AG04450 (cell line): Measurements from ENCODE around the gene PRKAR1B. TPM values are rescaled to one million over a fixed set of nuclear protein-coding genes. Genes with fewer than 3 reads are reported as not detected.

Experiments used
- CTCF ChIA-PET: fragments of 300-600, 350-600 bp; formaldehyde crosslinking; extraction: SDS; loops from one replicate; lab custom pipeline; 2022; ENCODE audit warnings: antibody characterized with exemption, inconsistent platforms; lab: Charles Lee
- POLR2A ChIA-PET: fragments of 350-600 bp; formaldehyde crosslinking; extraction: SDS; loops from one replicate; lab custom pipeline; 2021; ENCODE audit warnings: antibody characterized with exemption, inconsistent platforms; lab: Yijun Ruan, JAX
- DNase-seq: peaks from one replicate; pipeline ENCODE4 v3.0.0-alpha.2; 2011; ENCODE audit warnings: low read depth, low spot score
- H3K27ac ChIP-seq: one replicate; pipeline ENCODE4 v1.5.1; 2012; ENCODE audit warnings: low read depth, low read length, control low read depth
- H3K27me3 ChIP-seq: one replicate; pipeline ENCODE4 v1.6.0; 2012; ENCODE audit warnings: low read length; ENCODE audit not compliant: control insufficient read depth, insufficient read depth
- H3K4me3 ChIP-seq: 2 replicates; pipeline ENCODE4 v1.5.1; 2011; ENCODE audit warnings: mild to moderate bottlenecking, low read depth, low read length, control low read depth
- H3K9me3 ChIP-seq: 2 replicates; pipeline ENCODE4 v1.5.1; 2012; ENCODE audit warnings: low read length; ENCODE audit not compliant: control insufficient read depth, insufficient read depth
- polyA plus RNA-seq: library from polyadenylated mRNA; depleted of rRNA; stranded (reverse); fragments of >200 nt; gene quantifications from 2 replicates; pipeline ENCODE4 v1.2.3, GENCODE V29; 2011
- TF ChIP-seq, protein P1 (sequence below): IDR thresholded peaks from 2 replicates; pipeline ENCODE4 v1.5.1; 2011; ENCODE audit warnings: low read depth, low read length, control low read depth, inconsistent platforms

Gene PRKAR1B
- polyA plus RNA-seq, 1 experiment: 16.1 TPM

DNA sequence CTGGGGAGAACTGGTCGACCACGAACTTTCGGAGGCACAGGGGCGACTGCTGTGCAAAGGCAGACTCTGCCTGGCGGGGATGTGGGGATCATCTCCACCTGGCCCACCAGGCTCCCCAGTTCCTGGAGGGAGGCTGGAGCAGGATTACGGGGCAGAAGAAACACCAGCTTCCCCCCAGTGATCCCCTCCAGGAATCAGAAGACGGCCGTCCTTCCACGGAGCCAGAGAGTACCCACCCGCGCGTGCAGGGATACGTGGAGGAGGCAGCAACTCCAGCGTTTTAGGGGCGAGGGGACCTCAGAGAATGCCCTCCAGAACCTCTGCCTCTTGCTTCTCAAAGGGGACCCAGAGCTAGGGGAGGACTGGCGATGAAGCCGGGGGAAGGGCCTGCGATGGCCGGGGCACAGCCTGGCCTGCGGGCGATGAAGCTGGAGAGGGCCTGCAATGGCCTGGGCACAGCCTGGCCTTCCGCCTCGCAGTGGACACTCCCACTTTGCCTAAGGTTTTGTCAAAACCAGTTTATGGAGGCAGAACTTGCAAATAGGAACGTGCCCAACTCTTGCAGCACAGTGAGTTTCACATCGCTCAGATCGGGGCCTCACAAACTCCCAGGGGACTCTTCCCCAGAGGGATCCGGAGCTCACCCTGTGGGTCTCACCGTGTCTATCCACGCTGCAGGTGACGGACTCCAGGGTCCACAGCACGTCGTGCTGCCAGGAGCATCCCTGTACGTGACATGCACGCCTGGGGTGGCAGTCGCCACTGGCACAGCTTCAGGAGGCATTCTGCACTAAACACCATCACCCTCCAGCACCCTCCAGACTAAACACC lies 129.5 kb downstream of the PRKAR1B start:
- DNase-seq: no peak
- Histone ChIP-seq H3K4me3 (no peak overlapping the region), H3K27ac (no peak overlapping the region), H3K9me3 (peaks cover 14% of the 10 kb centered on the region; the same call in 1 of the 2 replicates), H3K27me3 (no peaks in the 10 kb centered on the region)
- TF ChIP-seq, protein P1, sequence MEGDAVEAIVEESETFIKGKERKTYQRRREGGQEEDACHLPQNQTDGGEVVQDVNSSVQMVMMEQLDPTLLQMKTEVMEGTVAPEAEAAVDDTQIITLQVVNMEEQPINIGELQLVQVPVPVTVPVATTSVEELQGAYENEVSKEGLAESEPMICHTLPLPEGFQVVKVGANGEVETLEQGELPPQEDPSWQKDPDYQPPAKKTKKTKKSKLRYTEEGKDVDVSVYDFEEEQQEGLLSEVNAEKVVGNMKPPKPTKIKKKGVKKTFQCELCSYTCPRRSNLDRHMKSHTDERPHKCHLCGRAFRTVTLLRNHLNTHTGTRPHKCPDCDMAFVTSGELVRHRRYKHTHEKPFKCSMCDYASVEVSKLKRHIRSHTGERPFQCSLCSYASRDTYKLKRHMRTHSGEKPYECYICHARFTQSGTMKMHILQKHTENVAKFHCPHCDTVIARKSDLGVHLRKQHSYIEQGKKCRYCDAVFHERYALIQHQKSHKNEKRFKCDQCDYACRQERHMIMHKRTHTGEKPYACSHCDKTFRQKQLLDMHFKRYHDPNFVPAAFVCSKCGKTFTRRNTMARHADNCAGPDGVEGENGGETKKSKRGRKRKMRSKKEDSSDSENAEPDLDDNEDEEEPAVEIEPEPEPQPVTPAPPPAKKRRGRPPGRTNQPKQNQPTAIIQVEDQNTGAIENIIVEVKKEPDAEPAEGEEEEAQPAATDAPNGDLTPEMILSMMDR: no peak
- CTCF ChIA-PET: interaction anchor here (0.6 kb wide), 1 partner anchor 121 kb away, joined by 6 read pairs; no protein-coding TSS in a partner anchor
- POLR2A ChIA-PET: no interaction called here

DNA sequence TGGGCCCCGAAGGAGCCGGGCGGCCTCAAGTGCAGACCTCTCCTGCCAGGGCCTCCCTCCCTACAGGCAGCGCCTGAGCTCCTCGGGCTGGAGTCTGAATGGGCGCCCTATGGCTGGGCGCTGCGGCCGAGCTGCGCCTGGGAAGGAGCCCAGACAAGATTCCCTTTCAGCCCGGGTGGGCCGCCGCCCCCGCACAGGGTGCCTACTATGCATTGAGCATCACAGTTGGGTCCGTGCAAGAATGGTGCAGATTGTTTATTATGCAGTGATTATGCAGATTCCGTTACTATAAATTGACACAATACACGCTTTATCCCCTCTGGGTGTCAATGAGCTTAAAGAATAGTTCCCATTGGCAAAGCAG lies 130.3 kb downstream of the PRKAR1B start:
- ChIA-PET CTCF (no interaction called here), POLR2A (no interaction called here)
- TF ChIP-seq, protein P1: no peak
- no peak overlapping the region for H3K4me3 ChIP-seq
- no peaks in the 10 kb centered on the region for H3K27me3 ChIP-seq
- no peak for DNase-seq
- peaks cover 14% of the 10 kb centered on the region; the same call in 1 of the 2 replicates for H3K9me3 ChIP-seq
- no peak overlapping the region for H3K27ac ChIP-seq

DNA sequence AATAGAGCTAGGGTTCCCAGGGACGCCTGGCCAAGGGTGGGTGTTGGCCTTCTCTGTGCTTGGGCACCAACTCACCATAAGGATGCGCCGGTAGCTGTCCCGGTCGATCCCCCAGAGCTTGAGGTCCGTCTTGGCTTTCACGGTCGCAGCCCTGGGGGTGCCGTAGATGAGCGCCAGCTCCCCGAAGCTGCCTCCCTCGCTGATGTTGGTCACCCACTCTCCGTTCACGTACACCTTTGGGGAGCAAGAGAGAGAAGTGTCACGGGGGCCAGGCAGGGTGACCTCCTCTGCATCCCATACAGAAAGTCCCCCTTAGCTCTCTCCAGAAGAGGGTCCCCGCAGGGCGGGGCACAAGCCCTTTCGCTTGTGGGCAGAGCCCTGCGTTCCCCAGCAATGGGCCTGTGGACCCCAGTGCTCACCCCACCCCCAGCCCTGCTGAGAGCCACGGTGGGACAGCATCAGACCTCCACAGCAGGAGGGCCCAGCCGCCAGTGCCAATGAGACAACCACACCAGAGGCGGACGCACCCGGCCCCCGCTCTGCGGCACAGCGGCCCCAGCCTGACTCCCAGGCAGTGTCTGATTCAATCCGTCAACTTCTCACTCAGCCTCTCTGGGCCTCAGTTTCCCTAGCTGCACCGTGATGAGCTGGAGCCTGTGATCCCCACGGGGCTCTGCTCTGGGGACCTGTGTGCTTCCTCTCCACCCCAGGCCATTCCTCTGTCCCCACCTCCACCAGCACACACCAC lies 130.8 kb downstream of the PRKAR1B start:
- Histone ChIP-seq H3K27ac (no peak overlapping the region), H3K4me3 (no peak overlapping the region), H3K9me3 (peaks cover 14% of the 10 kb centered on the region; the same call in 1 of the 2 replicates), H3K27me3 (no peaks in the 10 kb centered on the region)
- DNase-seq: no peak
- ChIA-PET POLR2A (interaction anchor here (0.6 kb wide), 1 partner anchor 90 kb away, joined by 5 read pairs; no protein-coding TSS in a partner anchor), CTCF (no interaction called here)
- TF ChIP-seq, protein P1: no peak

DNA sequence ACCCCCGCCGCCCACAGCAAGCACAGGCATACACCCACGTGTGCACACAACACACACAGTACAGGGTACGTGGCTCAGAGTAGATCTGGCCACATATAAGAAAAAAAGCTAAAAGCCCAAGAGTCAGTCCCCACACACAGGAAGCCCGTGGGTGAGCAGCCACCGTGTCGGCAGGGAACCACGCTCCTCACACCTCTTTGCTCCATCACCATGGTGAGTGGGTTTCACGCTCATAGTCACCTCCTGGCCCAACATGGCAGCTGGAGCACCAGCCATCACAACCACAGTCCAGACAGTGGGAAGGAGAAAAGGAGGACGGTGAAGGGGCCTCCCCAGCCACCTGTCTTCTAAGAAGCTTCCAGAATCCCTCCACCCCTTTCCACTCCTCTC lies 131.5 kb downstream of the PRKAR1B start:
- ChIA-PET POLR2A (interaction anchor here (0.6 kb wide), 1 partner anchor 90 kb away, joined by 5 read pairs; no protein-coding TSS in a partner anchor), CTCF (no interaction called here)
- Histone ChIP-seq H3K27me3 (no peaks in the 10 kb centered on the region), H3K9me3 (peaks cover 14% of the 10 kb centered on the region; the same call in 1 of the 2 replicates), H3K4me3 (no peak overlapping the region), H3K27ac (no peak overlapping the region)
- TF ChIP-seq, protein P1: no peak
- no peak for DNase-seq
